Kidney (tissue), 14 donors: Measurements from ENCODE around the gene CLASRP. TPM values are rescaled to one million over a fixed set of nuclear protein-coding genes. Genes with fewer than 3 reads are reported as not detected.

Experiments used
- DNase-seq, 5 donors: peaks; one replicate each; pipeline ENCODE4 v3.0.0-alpha.2; 2013 to 2020
- FAIRE-seq: peaks from 2 replicates; lab custom pipeline; 2012; peaks lifted over from hg19 to GRCh38; lab: Jason Lieb, UNC
- H3K27ac ChIP-seq, 2 donors: one replicate each; pipeline ENCODE4 v1.7.0; 2013; ENCODE audit warnings: low read depth in 2 of 2, low read length in 2 of 2, inconsistent platforms in 1 of 2
- H3K27me3 ChIP-seq: one replicate; pipeline ENCODE4 v1.7.1; 2013; ENCODE audit warnings: low read length, inconsistent platforms; ENCODE audit not compliant: control insufficient read depth, insufficient read depth
- H3K36me3 ChIP-seq, 3 donors: one replicate each; pipeline versions ENCODE4 v1.7.0 to v1.7.1; 2013; ENCODE audit warnings: low read length in 3 of 3, control low read depth in 1 of 3, inconsistent platforms in 1 of 3; ENCODE audit not compliant: insufficient read depth in 3 of 3, control insufficient read depth in 2 of 3
- H3K4me1 ChIP-seq, 3 donors: one replicate each; pipeline versions ENCODE4 v1.7.0 to v1.7.1; 2013; ENCODE audit warnings: low read length in 3 of 3, inconsistent platforms in 1 of 3, low read depth in 1 of 3; ENCODE audit not compliant: control insufficient read depth in 2 of 3, insufficient read depth in 2 of 3
- H3K4me3 ChIP-seq, 3 donors: one replicate each; pipeline versions ENCODE4 v1.7.0 to v1.8.1; 2013; ENCODE audit warnings: low read length in 3 of 3, control low read depth in 1 of 3, inconsistent platforms in 1 of 3
- H3K9ac ChIP-seq, 3 donors: one replicate each; pipeline versions ENCODE4 v1.7.0 to v1.7.1; 2013; ENCODE audit warnings: low read length in 3 of 3, control low read depth in 1 of 3, inconsistent platforms in 1 of 3
- H3K9me3 ChIP-seq, 3 donors: one replicate each; pipeline versions ENCODE4 v1.7.0 to v1.7.1; 2013; ENCODE audit warnings: low read length in 3 of 3, control low read depth in 1 of 3, inconsistent platforms in 1 of 3; ENCODE audit not compliant: control insufficient read depth in 2 of 3, insufficient read depth in 1 of 3
- CTCF ChIP-seq: IDR thresholded peaks from 3 replicates; pipeline ENCODE4 v1.5.1; 2012; ENCODE audit warnings: mild to moderate bottlenecking, moderate library complexity, borderline replicate concordance; ENCODE audit not compliant: insufficient read depth; ENCODE audit errors: extremely low read depth
- intact Hi-C: fragments of 100-400 bp; cut with DNase I; formaldehyde crosslinking; loops from one replicate; pipeline ENCODE4 v1.11.1; 2022
- polyA plus RNA-seq: library from polyadenylated mRNA; stranded (reverse); fragments of 350-450 nt; fragmentation: Illumina TruSeq; extraction: RNeasy Lipid Tissue Mini Kit (QIAGEN cat#74804); gene quantifications from one replicate; pipeline ENCODE4 v1.2.3, GENCODE V29; 2014; ENCODE audit warnings: low read depth, low replicate concordance; ENCODE audit not compliant: insufficient read depth
- total RNA-seq: library from RNA; stranded (reverse); fragmentation: NEBNext Ultra II Directional; extraction: Animal tissue kit (Norgen Biotek cat#: 25700); gene quantifications from one replicate; pipeline ENCODE4 v1.2.1, GENCODE V29; 2021
- donor health status: control.
- donor health status: control.
- donor health status: control.
- donor health status: control.
- donor health status: control.
- donor health status: DM: yes; HTN: yes; CAD: no.
- donor health status: Normal renal cell carcinoma (clear cell type).

Gene CLASRP
- total and polyA plus RNA-seq, 2 donors from 2014 or later: 38.0 to 83.6 TPM

- Histone ChIP-seq H3K9ac (peak overlapping the region in 1 of 3 donors; percentile 26), H3K27ac (peak overlapping the region in 1 of 2 donors; percentile 32), H3K36me3 (peaks cover 0 to 8% (median 7%) of the 10 kb centered on the region in 3 donors), H3K4me3 (no peak overlapping the region), H3K4me1 (peaks cover 0 to 14% (median 7%) of the 10 kb centered on the region in 3 donors), H3K27me3 (no peaks in the 10 kb centered on the region), H3K9me3 (no peaks in the 10 kb centered on the region)
- no peak for DNase-seq
- FAIRE-seq: no peak
- no peak for TF ChIP-seq CTCF
- intact Hi-C loops: no loop called here
Observed at GRCh38 chr19:45074744-45075300, 36.0 kb downstream of the CLASRP start.

GRCh38 chr19:45075301-45076028, 36.6 kb downstream of the CLASRP start:
- intact Hi-C loops: no loop called here
- DNase-seq (peak in 4 of 5 donors; percentile 36 to 96 (median 67)), FAIRE-seq (no peak)
- peak overlapping the region in 1 of 3 donors; percentile 24 for H3K9ac ChIP-seq
- peak overlapping the region; percentile 32 to 69 for H3K27ac ChIP-seq
- H3K36me3 ChIP-seq: peaks cover 0 to 1% (median 1%) of the 10 kb centered on the region in 3 donors
- H3K4me3 ChIP-seq: peak overlapping the region in 2 of 3 donors; percentile 29 to 54
- no peaks in the 10 kb centered on the region for H3K27me3 ChIP-seq
- TF ChIP-seq CTCF: no peak
- peaks cover 0 to 19% (median 12%) of the 10 kb centered on the region in 3 donors for H3K4me1 ChIP-seq
- no peaks in the 10 kb centered on the region for H3K9me3 ChIP-seq

- intact Hi-C loops: no loop called here
- DNase-seq (peak; percentile 53 to 93 (median 74)), FAIRE-seq (no peak)
- Histone ChIP-seq H3K4me3 (peak within 1 kb of the TSS; percentile 29 to 54 (median 30)), H3K36me3 (no peaks in the 10 kb centered on the region), H3K27me3 (no peaks in the 10 kb centered on the region), H3K9ac (peak within 1 kb of the TSS in 2 of 3 donors; percentile 24 to 75), H3K9me3 (no peaks in the 10 kb centered on the region), H3K4me1 (peaks cover 0 to 19% (median 12%) of the 10 kb centered on the region in 3 donors), H3K27ac (peak within 1 kb of the TSS; percentile 32 to 69)
- no peak for TF ChIP-seq CTCF
Observed at GRCh38 chr19:45076029-45076850, 37.4 kb downstream of the CLASRP start, which contains the start of gene ZNF296. TSS of gene ZNF296 (minus strand) at chr19:45076478. CDS start at chr19:45076373, 105 bp downstream.
